Measurements from ENCODE around the gene IL17C. TPM values are rescaled to one million over a fixed set of nuclear protein-coding genes. Genes with fewer than 3 reads are reported as not detected.
"Not testable (repeated sequence)": the region's sequence is repeated elsewhere in the genome, so short reads cannot be mapped to it uniquely, and the experiment has no call there.

Gene IL17C
- total RNA-seq, 1 donor from 2014 or later, result 0.23 TPM

- Mint-ChIP-seq H3K9me3 (no peaks in the 10 kb centered on the region), H3K27ac (ENCODE audit: unreplicated experiment) (no peak overlapping the region), H3K4me1 (peaks cover 24% of the 10 kb centered on the region), H3K4me3 (peak overlapping the region; percentile 92), H3K36me3 (ENCODE audit: low read depth) (no peaks in the 10 kb centered on the region), H3K27me3 (ENCODE audit: low read depth) (no peaks in the 10 kb centered on the region)
- no peak for TF ChIP-seq CTCF (conservative IDR thresholded peaks at IDR 0.05)
- DNase-seq (ENCODE audit: low read depth, low spot score), result no peak
These were observed 24.0 kb downstream of the IL17C start for GRCh38 chr16:88662222-88662842.

- H3K27me3 Mint-ChIP-seq (ENCODE audit: low read depth), result no peaks in the 10 kb centered on the region
- H3K4me3 Mint-ChIP-seq, result peak within 1 kb of the TSS; percentile 97
- DNase-seq (ENCODE audit: low read depth, low spot score), result peak; percentile 90
- peaks cover 29% of the 10 kb centered on the region for H3K4me1 Mint-ChIP-seq
- no peaks in the 10 kb centered on the region for H3K36me3 Mint-ChIP-seq (ENCODE audit: low read depth)
- H3K9me3 Mint-ChIP-seq, result no peaks in the 10 kb centered on the region
- no peak for TF ChIP-seq CTCF (conservative IDR thresholded peaks at IDR 0.05)
- peak within 1 kb of the TSS; percentile 94 for H3K27ac Mint-ChIP-seq (ENCODE audit: unreplicated experiment)
These were observed 24.7 kb downstream of the IL17C start, which contains the start of gene MVD for GRCh38 chr16:88662843-88663606. TSS of gene MVD (minus strand) at chr16:88663091. CDS start at chr16:88663080, 11 bp downstream.

- H3K27me3 Mint-ChIP-seq (ENCODE audit: low read depth), result no peaks in the 10 kb centered on the region
- DNase-seq (ENCODE audit: low read depth, low spot score), result no peak
- peak overlapping the region; percentile 78 for H3K4me3 Mint-ChIP-seq
- no peak overlapping the region for H3K27ac Mint-ChIP-seq (ENCODE audit: unreplicated experiment)
- no peaks in the 10 kb centered on the region for H3K36me3 Mint-ChIP-seq (ENCODE audit: low read depth)
- no peaks in the 10 kb centered on the region for H3K9me3 Mint-ChIP-seq
- H3K4me1 Mint-ChIP-seq, result peaks cover 29% of the 10 kb centered on the region
- TF ChIP-seq CTCF (conservative IDR thresholded peaks at IDR 0.05), result no peak
These were observed 26.8 kb downstream of the IL17C start for GRCh38 chr16:88665148-88665547.

GRCh38 chr16:88665570-88665969 is 27.2 kb downstream of the IL17C start:
- H3K4me3 Mint-ChIP-seq, result peak overlapping the region; percentile 78
- no peak for TF ChIP-seq CTCF (conservative IDR thresholded peaks at IDR 0.05)
- H3K27ac Mint-ChIP-seq (ENCODE audit: unreplicated experiment), result no peak overlapping the region

GRCh38 chr16:88667461-88667860 is 29.1 kb downstream of the IL17C start:
- no peak for DNase-seq (ENCODE audit: low read depth, low spot score)
- no peak overlapping the region for H3K27ac Mint-ChIP-seq (ENCODE audit: unreplicated experiment)

More at GRCh38 chr16:88665570-88665969, 27.2 kb downstream of the IL17C start:
- no peaks in the 10 kb centered on the region for H3K36me3 Mint-ChIP-seq (ENCODE audit: low read depth)
- H3K27me3 Mint-ChIP-seq (ENCODE audit: low read depth), result no peaks in the 10 kb centered on the region
- no peaks in the 10 kb centered on the region for H3K9me3 Mint-ChIP-seq
- no peak for DNase-seq (ENCODE audit: low read depth, low spot score)
- H3K4me1 Mint-ChIP-seq, result peaks cover 29% of the 10 kb centered on the region

GRCh38 chr16:88669493-88669892 is 31.1 kb downstream of the IL17C start:
- H3K27me3 Mint-ChIP-seq (ENCODE audit: low read depth); H3K36me3 Mint-ChIP-seq (ENCODE audit: low read depth); H3K4me3 Mint-ChIP-seq; H3K27ac Mint-ChIP-seq (ENCODE audit: unreplicated experiment); DNase-seq (ENCODE audit: low read depth, low spot score); H3K9me3 Mint-ChIP-seq: not testable (repeated sequence)
- H3K4me1 Mint-ChIP-seq, result peaks cover 13% of the 10 kb centered on the region

More at GRCh38 chr16:88667461-88667860, 29.1 kb downstream of the IL17C start:
- Mint-ChIP-seq H3K4me1 (peaks cover 17% of the 10 kb centered on the region), H3K4me3 (peak overlapping the region; percentile 8), H3K27me3 (ENCODE audit: low read depth) (no peaks in the 10 kb centered on the region), H3K9me3 (no peaks in the 10 kb centered on the region), H3K36me3 (ENCODE audit: low read depth) (no peaks in the 10 kb centered on the region)
- TF ChIP-seq CTCF (conservative IDR thresholded peaks at IDR 0.05), result no peak

All from neural crest cell (in vitro differentiated cells).